DMS79 treated with DMSO at 0.1 percent for 48 hours (cell line): Measurements from ENCODE around the gene PBX1.

Experiments
- DNase-seq: peaks from one replicate; lab custom pipeline; 2025; lab: John Stamatoyannopoulos, UW

The PBX1 gene

GRCh38 chr1:164699815-164700491 lies 141.0 kb downstream of the PBX1 start:
- DNase-seq = no peak

DNA sequence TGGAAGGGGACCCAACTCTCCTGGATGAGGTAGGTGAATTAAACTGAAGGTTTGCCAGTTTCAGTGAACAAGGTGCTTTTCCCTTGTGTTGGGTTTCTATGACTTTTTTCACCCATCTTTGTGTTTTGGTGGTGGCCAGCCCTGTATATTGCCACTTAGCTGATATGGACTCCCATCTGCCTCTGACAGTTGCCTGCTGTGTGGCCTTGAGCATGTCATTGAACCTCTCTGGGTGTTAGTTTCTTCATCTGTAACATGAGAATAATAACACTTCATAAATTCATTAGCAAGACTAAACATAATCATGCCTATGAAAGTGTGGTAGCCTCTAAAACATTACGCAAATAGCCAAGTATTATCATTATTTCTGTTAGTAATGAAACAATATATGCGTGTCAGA lies 141.7 kb downstream of the PBX1 start:
- DNase-seq = no peak

GRCh38 chr1:164701189-164701761 lies 142.3 kb downstream of the PBX1 start:
- DNase-seq = no peak

GRCh38 chr1:164702216-164702615 lies 143.2 kb downstream of the PBX1 start:
- no peak for DNase-seq

DNA sequence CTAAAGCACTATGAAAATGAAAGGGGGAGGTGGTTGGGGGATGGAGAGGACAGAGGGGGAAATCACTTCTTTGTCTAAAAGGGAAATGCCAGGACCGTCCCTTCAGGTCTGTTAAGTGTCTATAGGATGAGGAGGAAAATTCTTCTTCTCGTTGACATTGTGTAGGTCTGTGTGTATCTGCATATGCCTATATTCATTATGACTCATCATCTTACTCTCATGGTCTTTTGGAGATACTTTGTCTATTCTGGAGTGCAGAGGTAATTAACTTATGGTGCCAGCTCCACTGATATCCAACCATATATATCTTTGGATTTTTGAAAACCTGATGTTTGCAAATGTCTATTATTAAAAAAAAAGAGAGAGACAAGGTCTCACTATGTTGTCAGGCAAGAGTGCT lies 143.7 kb downstream of the PBX1 start:
- no peak for DNase-seq

DNA sequence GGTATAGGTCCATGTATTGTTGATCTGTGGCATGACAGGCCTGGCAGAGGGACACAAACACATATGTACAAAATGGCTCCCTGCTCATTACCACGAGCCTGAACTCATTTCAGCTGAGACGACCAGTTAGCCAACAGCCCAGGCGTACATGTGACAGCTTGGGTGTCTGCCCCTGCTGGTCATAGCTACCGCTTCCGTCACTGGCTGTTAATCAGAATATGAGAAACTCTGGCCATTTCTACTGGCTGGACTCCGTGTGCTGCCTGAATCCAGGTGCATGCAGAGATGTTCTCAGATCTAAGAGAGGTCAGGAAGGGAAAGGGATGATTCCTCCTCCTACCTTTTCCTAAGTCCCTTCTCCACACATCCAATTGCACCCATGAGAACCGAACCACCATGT lies 144.5 kb downstream of the PBX1 start:
- DNase-seq = no peak

GRCh38 chr1:164703960-164704411 lies 145.0 kb downstream of the PBX1 start:
- no peak for DNase-seq

GRCh38 chr1:164704954-164705353 lies 146.0 kb downstream of the PBX1 start:
- DNase-seq = no peak

- DNase-seq = no peak
These were observed 147.6 kb downstream of the PBX1 start for GRCh38 chr1:164706606-164706987.

DNA sequence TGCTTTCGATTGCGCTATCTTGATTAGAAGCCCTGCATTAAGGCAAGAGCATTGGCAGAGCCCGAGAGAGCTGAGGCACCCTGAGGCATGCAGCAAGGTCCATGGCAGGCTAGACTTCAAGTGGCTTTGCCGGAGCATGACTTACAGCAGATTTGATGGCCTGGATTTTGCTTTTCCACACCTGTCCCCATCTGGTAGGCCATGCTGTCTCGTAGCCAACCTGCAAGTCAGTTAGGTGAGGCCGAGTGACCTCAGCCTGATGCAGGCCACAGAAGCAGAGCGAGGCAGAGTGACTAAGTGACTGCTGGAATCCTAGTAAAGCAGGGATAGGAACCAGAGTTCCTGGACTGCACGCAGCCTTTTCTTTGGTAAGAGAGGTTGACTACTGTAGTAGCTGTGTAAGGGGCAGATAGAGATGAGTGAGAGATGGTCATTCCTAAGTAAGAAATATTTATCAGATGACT lies 148.9 kb downstream of the PBX1 start:
- no peak for DNase-seq

- DNase-seq = no peak
These were observed 149.6 kb downstream of the PBX1 start for GRCh38 chr1:164708596-164708995.

GRCh38 chr1:164709126-164709525 lies 150.1 kb downstream of the PBX1 start:
- no peak for DNase-seq

DNA sequence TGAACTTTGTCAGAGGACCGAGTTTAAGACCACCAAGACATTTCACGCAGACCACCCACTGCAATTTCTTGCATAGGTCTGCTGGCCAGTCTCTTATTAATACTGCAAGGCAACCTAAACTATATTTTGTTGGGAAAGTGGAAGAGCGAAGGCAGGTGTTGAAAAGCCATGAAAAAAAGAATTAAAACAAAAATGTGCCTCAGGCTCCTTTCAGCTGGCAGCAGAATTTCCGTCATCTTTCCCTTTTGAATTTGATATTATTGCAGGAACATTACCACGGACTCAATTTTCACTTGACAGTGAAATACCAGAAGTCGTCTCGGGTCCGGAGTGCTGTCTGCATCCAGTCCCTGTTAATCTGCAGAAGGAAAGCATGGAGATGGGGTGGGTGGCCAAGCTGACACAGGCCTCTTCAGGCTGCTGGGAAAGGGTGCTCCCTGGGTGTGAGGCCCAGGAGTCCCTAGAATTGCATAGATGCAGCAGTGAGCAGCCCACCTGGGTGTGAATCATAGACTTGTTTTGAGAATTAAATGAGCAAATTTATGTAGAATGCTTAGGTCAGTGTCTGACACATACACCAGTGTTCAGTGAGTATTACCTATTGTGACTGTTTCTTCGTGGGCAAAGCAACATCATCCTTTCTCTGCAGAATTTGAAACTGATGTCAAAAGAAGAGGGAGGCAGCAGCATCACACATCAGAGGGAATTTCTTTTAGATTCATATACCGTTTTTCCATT lies 150.7 kb downstream of the PBX1 start:
- DNase-seq = no peak

- no peak for DNase-seq
These were observed 153.4 kb downstream of the PBX1 start for GRCh38 chr1:164712131-164713036.

DNA sequence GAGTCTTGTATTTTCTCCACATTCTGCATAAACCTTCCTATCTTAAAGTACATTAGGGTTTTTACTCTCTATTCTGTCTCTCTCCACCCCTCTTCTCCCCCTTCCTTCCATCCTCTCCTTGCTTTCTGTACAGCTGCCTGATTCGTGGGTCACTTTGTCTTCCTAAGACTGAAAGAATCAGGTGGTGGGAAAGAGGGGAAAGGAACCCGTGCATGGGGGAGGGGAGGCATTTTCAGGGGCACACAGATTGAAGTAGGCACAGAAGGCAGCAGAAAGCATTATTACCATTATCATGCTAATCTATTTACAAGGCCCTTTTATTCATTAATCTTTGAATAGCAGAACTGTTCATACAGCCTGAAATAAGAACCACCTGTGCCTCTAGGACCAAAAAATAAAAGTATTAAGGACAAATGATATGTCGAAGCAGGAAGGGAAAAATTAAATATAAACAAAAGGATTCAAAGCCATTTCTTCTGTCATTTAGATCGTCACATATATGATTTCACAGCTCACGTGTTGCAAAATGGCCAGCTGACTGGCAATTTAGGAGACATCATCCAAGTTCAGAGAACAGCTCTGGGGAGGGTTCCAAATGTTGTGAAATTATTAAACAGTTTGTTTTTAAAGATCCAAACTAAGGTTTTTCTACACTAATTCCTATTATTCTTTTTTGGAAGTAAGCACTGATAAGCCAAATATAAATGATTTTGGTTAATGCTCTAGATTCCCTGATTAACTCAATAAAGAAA lies 154.6 kb downstream of the PBX1 start:
- DNase-seq = no peak

- DNase-seq = no peak
These were observed 158.2 kb downstream of the PBX1 start for GRCh38 chr1:164716992-164717703.

- no peak for DNase-seq
These were observed 159.8 kb downstream of the PBX1 start for GRCh38 chr1:164718821-164719220.

DNA sequence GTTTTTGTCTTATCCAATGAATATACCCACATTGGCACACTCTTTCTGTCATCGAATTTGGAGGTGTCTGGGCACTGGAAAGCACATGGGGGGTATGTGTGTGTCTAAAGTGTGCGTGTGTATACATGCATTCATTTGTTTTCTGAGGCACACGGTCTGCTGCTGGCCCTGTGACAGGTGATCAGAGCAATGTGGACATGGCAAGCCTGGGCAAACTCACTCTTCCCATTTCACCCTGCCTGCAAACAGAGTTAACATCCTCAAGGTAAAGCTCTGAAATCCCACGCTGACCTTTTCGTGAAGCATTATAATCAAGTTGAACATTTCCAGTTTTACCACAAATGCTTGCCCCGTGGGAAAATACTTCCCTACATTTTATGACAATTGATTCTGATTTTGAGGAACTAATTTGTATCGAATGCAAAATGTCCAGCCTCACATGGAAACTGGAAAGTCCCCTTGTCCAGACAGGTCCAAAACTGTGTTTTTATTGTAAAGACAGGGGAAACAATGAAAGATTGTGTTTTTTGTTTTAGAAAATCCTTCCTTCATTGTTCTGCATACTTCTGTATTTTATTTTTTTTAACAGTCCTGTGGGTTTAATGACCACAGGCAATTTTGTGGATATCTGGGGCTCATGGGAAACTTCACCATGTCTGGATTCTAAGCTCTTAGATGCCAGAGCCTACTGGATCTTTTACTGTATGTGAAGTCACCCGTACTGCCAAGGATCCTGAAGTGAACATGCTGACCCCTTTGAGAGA lies 160.9 kb downstream of the PBX1 start:
- no peak for DNase-seq

DNA sequence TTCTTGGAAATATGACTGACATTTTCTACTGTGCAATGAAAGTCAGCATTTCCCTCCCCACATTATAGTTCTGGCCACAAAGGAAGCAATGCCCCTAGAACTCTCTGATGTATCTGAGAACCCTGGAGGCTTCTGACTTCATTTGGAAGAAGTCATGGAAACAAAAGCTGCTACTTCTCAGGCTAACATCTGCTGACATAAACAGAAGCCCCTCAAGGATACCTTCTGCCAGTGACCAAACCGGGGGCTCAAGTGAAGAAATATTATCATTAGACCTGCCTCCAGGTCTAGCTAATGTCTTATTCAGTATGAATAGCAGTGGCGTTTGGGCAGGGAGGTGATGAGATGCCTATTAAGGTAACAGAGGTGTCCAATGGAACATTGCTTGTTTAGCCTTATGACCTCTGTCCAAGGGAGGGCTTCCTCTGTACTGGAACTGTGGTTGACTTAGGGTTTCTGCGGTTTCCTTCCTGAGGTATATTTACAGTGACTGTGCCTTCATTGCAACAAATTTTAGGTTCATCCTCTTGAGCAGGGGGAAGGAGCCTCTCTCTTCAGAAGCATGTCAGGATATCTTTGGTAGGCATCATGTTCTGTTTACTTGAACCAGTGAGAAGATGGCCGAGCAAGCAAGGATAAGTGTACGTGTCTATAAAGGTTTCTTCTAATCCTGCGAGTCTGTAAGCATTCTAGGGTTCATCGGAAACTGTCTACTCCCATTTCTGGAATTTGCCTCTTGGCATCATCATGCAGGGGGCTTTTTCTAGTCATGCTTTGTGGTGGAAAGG lies 161.7 kb downstream of the PBX1 start:
- no peak for DNase-seq

- DNase-seq = no peak
These were observed 162.2 kb downstream of the PBX1 start for GRCh38 chr1:164721228-164721496.
